ENCODE data around the gene VPS13D. TPM values are rescaled to one million over a fixed set of nuclear protein-coding genes. Genes with fewer than 3 reads are reported as not detected.

The VPS13D gene
- total RNA-seq, 4 donors from 2014 or later = 137 to 238 (median 191) TPM

GRCh38 chr1:12530462-12531178 is 300.8 kb downstream of the VPS13D start:
- 83 to 95% methylated on average over 11 of the region's 11 CpGs for WGBS, 2 donors
- H3K4me3 ChIP-seq (replicated peaks in 1 of 3) = no peak overlapping the region
- H3K27me3 ChIP-seq = no peaks in the 10 kb centered on the region
- TF ChIP-seq CTCF (IDR thresholded peaks at IDR 0.05) (no peak), POLR2A (IDR thresholded peaks at IDR 0.05) (no peak)
- no peaks in the 10 kb centered on the region for H3K36me3 ChIP-seq
- no peaks in the 10 kb centered on the region for H3K9me3 ChIP-seq
- peaks cover 27 to 28% of the 10 kb centered on the region in 2 donors for H3K4me1 ChIP-seq
- no peak overlapping the region for H3K27ac ChIP-seq
- DNase-seq = no peak
- intact Hi-C loops (cut with DNase I) = no loop called here

- H3K4me3 ChIP-seq (replicated peaks in 1 of 3) = no peak overlapping the region
- H3K4me1 ChIP-seq = peaks cover 22 to 23% of the 10 kb centered on the region in 2 donors
- DNase-seq = no peak
- TF ChIP-seq POLR2A (IDR thresholded peaks at IDR 0.05) (no peak), CTCF (IDR thresholded peaks at IDR 0.05) (no peak)
- H3K27ac ChIP-seq = peak overlapping the region in 1 of 3 donors; percentile 33
- H3K27me3 ChIP-seq = no peaks in the 10 kb centered on the region
- intact Hi-C loops (cut with DNase I) = no loop called here
- H3K36me3 ChIP-seq = no peaks in the 10 kb centered on the region
- H3K9me3 ChIP-seq = no peaks in the 10 kb centered on the region
- 87 to 88% methylated on average over 1 of the region's 1 CpG for WGBS, 2 donors
Measured at GRCh38 chr1:12531179-12531499, 301.3 kb downstream of the VPS13D start.

- intact Hi-C loops (cut with DNase I) = no loop called here
- Histone ChIP-seq H3K27me3 (no peaks in the 10 kb centered on the region), H3K4me3 (replicated peaks in 1 of 3) (no peak overlapping the region), H3K4me1 (peaks cover 15 to 18% of the 10 kb centered on the region in 2 donors), H3K9me3 (no peaks in the 10 kb centered on the region), H3K27ac (no peak overlapping the region), H3K36me3 (no peaks in the 10 kb centered on the region)
- 90 to 96% methylated on average over 19 of the region's 19 CpGs for WGBS, 2 donors
- TF ChIP-seq POLR2A (IDR thresholded peaks at IDR 0.05) = no peak
- no peak for TF ChIP-seq CTCF (IDR thresholded peaks at IDR 0.05)
- DNase-seq = no peak
Measured at GRCh38 chr1:12532405-12533315, 302.8 kb downstream of the VPS13D start.

GRCh38 chr1:12536023-12536639 is 306.3 kb downstream of the VPS13D start:
- Histone ChIP-seq H3K4me3 (replicated peaks in 1 of 3) (no peak overlapping the region), H3K36me3 (no peaks in the 10 kb centered on the region), H3K27me3 (no peaks in the 10 kb centered on the region), H3K9me3 (no peaks in the 10 kb centered on the region), H3K4me1 (peaks cover 12 to 19% of the 10 kb centered on the region in 2 donors), H3K27ac (no peak overlapping the region)
- TF ChIP-seq CTCF (IDR thresholded peaks at IDR 0.05) (no peak), POLR2A (IDR thresholded peaks at IDR 0.05) (no peak)
- DNase-seq = no peak
- 97 to 98% methylated on average over 1 of the region's 1 CpG for WGBS, 2 donors
- intact Hi-C loops (cut with DNase I) = no loop called here

Data from thyroid gland (tissue), 4 donors.